Posterior vena cava (tissue), 2 donors: ENCODE data around the gene PSD. TPM values are rescaled to one million over a fixed set of nuclear protein-coding genes. Genes with fewer than 3 reads are reported as not detected.
"Not testable (repeated sequence)": the region's sequence is repeated elsewhere in the genome, so short reads cannot be mapped to it uniquely, and the experiment has no call there.

Experiments used
- DNase-seq: peaks from one replicate; pipeline ENCODE4 v3.0.0-alpha.2; 2020; ENCODE audit warnings: low spot score
- intact Hi-C, 2 donors: fragments of 100-400 bp; cut with DNase I; formaldehyde crosslinking; loops; one replicate each; pipeline versions ENCODE4 v1.14.1 to v1.14.2; 2022 to 2023
- long read RNA-seq, 2 donors: library from polyadenylated mRNA; unstranded; transcript quantifications; one replicate each; pipeline ENCODE4 v2.0.0, GENCODE V29; 2020 to 2021
- total RNA-seq, 2 donors: library from RNA; stranded (reverse); fragmentation: NEBNext Ultra II Directional; extraction: Animal tissue kit (Norgen Biotek cat#: 25700); gene quantifications; one replicate each; pipeline ENCODE4 v1.2.1, GENCODE V29; 2021
- donor health status: DM: yes; HTN: yes; CAD: no.
- donor health status: DM: yes; HTN: yes; CAD: no.

The PSD gene
- under 1 TPM; 0.24 to 0.83 TPM for total RNA-seq
- long read RNA-seq, donor 1, result 0 reads
- long read RNA-seq, donor 2, partial matches to known transcripts, result 0 of 4 reads
- long read RNA-seq, donor 2, other reads (novel, unspliced or antisense), result 4 of 4 reads

DNA sequence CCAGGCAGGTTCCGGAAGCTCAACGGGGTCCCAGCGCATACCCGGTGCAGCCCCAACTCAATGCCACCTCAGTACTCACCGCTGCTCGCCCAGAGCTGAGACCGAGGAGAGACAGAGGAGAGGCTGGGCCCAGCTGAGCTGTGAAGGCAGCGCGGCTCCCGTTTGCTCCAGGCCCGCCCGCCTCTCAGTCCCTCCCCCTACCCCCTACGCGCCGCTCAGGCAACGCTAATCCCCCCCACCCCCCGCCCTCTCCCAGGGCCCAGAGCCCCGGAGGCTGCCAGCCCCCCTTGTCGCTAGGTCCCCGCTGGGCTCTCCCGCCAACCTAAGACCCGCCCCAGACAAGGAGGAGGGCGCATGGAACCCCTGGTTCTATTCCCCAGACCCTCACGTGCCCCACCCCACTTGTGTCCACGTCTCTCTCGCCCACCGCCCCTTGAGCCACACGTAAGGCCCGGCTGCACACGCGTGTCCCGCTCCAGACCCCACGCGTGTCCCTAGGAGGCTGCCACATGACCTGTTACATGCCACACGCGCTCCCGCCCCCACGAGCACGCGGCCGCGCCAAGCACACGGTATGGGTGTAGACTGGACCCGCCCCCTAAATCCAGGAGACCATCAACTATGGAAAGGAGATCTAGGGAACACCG is at the start of gene PSD:
Gene PSD (minus strand): TSS at position 164 of the 647 bp plus-strand sequence. CDS start 1,747 bp downstream, outside the sequence.
- intact Hi-C loops, result no loop called here
- no peak for DNase-seq

DNA sequence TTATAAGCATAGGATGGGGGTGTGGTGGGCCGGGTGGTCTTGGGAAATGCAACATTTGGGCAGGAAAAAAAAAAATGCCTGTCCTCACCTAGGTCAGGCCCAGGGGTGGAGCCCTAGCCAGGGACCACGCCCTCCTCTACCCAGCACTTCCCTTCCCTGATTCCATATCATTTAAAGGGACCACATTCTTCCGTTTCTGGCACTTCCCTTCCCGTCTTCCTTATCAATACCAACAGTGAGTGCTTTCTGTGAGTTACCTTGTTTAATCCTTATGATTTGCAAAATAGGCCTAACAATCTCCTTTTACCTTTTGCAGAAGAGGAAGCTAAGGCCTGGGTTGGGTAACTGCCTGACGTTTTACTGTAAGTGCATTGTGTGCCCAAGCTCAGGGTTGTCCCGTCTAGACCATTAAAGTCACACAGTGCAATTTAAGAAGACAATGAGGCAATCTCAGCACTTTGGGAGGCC is 49.4 kb upstream of the PSD start:
- intact Hi-C loops, result no loop called here
- no peak for DNase-seq

DNA sequence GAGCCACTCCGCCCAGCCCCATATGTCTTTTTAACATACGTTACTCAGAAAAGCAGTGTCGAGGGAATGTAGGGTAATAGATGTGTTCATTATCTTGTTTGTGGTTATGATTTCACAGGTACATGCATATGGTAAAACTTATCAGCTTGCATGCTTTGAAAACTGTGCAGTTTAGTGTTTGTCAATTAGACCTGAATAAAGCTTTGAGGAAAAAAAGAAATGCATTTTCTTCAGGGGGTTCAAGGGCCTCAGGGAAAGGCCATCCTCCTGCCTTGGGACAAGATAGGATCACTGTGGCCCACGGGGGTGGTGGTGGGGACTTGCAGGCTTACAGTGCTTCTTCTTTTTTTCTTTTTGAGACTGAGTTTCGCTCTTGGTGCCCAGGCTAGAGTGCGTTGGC is 48.7 kb upstream of the PSD start:
- no peak for DNase-seq
- intact Hi-C loops, result no loop called here

DNA sequence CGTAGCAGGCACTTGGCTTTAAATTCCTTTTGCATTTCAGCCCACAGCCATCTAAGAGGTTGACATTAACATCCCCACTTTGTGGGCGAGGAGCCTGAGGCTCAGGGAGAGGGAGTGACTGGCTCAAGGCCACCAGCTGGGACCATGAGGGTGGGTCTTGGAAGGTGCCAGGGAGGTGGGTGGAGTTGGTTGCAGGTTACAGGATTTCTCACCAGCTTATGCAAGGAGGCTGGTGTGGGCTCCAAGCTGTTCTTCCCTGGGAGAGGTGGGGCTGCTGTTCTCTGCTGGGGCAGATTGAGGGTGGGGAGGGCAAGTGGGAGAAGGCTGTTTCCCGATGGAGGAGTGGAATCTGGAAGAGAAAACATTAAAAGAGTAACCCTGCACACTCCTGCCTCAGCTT is 46.9 kb upstream of the PSD start:
- DNase-seq, result no peak
- intact Hi-C loops, result no loop called here

DNA sequence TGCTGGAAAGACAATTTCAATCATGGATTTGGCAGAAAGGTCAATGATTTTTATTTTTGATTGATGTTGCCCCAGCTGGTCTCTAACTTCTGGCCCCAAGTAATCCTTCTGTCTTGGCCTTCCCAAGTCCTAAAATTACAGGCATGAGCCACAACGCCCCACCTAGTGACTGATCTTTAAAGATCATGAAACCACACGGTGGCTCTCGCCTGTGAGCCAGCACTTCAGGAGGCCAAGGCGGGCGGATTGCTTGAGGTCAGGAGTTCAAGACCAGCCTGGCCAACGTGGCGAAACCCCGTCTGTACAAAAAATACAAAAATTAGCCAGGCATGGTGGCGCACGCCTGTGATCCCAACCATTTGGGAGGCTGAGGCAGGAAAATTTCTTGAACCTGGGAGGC is 45.4 kb upstream of the PSD start:
- no peak for DNase-seq
- intact Hi-C loops, result no loop called here

DNA sequence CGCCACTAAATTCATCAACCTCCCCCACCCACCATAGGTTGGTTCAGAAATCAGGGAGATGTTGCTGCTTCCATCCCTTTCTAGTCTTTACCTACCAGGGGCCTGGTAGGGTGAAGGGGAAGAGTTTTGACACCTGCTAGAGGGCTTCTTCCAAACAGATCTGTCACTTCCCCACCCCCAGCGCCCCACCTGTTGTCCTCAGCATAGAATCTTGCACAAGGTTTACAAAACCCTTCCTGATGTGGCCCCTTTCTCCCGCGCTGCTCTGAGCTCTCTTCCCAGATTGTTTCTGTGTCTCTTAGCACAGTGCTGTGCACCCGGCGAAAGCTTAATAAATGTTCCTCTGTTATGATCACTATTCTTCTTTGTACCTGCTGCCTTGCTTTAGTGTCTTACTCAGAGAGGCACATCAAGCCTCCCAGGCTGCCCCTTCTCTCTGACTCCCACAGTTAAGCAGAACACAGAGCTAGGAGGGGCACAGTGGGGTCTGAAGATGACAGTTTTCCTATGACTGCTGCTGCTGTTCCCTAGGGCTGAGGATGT is 44.0 kb upstream of the PSD start:
- intact Hi-C loops, result no loop called here
- no peak for DNase-seq

DNA sequence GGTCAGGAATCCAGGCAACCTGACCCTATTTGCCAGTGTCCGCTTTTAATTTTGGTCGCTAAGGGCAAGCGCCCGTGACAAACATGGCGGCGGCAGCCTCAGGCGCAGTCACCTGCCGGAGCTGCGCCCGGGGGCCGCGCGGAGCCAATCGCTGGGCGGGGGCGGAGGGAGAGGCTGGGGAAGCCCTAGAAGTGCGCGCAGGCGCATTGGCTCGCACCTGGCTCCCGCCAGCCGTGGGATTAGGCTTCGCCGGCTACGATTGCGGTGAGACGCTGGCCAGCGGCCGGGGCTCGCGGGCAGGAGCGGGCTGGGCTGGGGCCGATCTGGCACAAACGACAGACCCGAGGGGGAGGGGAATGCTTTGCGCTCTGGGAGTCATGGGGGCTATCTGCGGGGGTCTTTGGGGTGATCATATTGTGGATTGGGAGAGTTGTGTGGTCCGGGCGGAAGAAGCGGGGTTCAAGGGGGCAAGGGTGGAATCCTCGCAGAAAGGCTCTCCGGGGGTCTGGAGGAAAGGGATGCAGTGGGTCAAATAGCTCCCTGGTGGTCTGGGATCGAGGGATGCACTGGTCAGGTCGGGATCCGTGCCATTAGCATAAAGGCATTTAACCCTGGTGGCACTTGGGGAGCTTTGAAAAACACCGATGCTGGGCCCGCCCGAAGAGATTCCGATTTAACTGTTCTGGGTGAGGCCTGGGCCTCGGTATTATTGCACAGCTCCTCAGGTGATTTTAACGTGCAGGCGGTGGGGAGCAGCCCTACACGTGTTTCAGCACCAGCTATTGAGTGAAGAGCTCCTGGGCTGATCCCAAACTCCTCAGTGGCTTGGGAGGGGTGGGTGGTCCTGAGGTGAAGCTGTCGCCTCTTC is 42.8 kb upstream of the PSD start:
- DNase-seq, result peak; percentile 96
- intact Hi-C loops, result no loop called here

DNA sequence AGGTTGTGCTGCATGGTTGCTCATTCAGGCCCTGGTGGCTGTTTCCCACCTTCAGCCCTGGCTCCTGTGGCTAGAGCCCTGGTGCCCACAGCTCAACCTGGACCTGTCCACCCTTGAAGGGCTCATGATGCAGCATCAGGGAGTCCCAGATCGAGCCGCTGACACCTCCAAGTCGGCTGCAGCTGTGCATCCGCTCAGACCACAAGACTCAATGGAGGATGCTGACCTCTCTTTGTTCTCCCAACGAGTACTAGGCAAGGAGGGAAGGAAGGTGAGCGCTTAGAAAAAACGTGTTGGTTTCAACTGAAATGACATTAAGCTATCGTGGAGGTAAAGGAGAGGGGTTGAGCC is 42.2 kb upstream of the PSD start:
- no peak for DNase-seq
- intact Hi-C loops, result no loop called here

DNA sequence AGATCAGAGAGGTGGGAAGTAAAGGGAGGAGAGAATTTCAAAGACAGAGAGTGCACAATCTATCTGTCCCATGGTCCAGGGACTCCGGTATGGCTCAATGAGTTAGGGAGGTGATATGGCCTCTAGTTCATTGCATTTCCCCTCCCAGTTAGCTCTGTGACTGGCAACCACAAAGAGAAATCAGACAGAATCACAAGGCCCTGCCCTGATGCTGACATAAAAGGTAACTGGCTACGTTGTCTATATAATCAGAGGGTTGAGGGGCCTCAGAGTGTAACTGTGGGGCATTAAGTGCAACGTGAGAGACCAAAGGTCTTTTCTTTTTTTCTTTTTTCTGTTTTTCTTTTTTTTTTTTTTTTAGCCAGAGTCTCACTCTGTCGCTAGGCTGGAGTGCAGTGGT is 40.1 kb upstream of the PSD start:
- intact Hi-C loops, result no loop called here
- DNase-seq, result no peak

DNA sequence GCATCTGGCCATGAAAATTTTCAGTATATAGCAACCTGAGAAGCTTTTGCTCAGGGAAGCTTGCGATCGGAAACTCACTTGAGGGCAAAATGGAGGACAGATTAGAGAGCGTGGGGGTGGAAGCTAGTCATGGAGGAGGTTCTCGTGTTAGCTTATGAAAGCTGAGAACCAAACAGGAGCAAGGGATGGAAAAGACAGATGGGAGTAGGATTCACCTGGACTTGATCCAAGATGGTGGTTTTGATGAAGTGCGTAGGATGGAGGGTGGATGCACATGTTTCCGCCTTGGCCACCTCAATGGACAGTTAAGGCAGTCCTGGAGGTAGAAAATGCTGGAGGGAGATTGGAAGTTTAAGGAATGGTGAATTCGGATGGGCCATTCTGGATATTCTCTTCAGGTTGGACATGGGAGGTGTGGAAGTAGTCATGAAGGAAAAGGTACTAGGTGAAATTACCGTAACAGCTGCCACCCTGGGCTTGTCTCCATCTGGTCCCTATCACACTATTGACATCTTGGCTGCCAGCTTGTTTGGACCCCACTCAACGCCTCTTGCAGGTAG is 39.1 kb upstream of the PSD start:
- intact Hi-C loops, result no loop called here
- no peak for DNase-seq

DNA sequence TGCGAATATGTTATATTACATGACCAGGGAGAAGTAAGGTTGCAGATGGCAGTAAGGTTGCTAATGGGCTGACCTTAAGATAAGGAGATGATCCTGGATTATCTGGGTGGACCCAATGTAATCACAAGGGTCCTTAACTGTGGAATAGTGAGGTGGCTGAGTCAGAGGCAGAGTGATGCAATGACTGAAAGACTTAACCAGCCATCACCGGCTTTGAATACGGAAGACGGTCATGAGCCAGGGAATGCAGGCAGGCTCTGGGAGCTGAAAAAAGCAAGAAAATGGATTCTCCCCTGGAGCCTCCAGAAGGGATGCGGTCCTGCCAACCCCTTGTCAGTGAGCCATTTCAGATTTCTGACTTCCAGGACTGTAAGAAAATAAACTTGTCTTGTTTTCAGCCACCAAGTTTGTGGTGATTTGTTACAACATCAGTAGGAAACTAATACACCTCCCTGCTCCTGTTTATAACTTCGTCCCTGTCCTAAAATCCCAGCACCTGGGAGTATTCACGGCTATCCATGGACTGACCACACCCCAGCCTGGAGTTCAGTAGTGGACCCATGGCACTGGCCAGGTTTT is 37.4 kb upstream of the PSD start:
- intact Hi-C loops, result loop anchor here in 1 of 2 donors (2.0 kb wide), 1 partner anchor 33 kb away; no protein-coding TSS in a partner anchor
- no peak for DNase-seq

DNA sequence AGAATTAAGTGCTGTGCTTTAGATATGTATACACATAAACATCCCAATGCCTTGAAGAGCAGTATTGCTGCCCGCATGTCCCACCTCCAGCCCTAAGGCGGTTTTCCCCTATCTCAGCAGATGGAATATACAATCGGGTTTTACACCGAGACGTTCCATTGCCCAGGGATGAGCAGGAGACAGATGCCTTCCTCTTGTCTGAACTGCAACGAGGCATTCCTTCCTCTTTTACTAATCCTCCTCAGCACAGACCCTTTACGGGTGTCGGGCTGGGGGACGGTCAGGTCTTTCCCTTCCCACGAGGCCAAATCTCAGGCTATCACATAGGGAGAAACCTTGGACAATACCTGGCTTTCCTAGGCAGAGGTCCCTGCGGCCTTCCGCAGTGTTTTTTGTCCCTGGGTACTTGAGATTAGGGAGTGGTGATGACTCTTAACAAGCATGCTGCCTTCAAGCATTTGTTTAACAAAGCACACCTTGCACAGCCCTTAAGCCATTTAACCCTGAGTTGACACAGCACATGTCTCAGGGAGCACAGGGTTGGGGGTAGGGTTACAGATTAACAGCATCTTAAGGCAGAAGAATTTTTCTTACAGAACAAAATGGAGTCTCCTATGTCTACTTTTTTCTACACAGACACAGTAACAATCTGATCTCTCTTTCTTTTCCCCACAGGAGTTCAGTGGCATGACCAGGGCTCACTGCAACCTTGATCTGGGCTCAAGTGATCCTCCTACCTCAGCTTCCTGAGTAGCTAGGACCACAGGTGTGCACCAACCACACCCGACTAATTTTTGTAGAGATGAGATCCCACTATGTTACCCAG is 36.3 kb upstream of the PSD start:
- intact Hi-C loops, result loop anchor here in 1 of 2 donors (2.0 kb wide), 1 partner anchor 32 kb away; no protein-coding TSS in a partner anchor
- not testable (repeated sequence) for DNase-seq

DNA sequence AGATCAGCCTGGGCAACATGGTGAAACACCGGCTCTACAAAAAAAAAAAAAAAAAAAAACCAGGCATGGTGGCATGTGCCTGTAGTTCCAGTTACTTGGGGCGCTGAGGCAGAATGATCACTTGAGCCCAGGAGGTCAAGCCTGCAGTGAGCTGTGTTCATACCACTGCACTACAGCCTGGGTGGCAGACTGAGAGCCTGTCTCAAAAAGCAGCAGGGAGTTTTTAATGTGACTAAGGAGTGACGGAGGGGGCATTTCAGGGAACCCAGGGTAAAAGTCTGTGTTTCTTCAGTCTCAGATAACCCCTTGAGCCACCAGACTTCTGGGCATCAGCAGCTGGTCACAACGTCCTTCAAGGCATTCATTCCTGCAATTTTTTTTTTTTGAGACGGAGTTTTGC is 34.9 kb upstream of the PSD start:
- intact Hi-C loops, result no loop called here
- no peak for DNase-seq

DNA sequence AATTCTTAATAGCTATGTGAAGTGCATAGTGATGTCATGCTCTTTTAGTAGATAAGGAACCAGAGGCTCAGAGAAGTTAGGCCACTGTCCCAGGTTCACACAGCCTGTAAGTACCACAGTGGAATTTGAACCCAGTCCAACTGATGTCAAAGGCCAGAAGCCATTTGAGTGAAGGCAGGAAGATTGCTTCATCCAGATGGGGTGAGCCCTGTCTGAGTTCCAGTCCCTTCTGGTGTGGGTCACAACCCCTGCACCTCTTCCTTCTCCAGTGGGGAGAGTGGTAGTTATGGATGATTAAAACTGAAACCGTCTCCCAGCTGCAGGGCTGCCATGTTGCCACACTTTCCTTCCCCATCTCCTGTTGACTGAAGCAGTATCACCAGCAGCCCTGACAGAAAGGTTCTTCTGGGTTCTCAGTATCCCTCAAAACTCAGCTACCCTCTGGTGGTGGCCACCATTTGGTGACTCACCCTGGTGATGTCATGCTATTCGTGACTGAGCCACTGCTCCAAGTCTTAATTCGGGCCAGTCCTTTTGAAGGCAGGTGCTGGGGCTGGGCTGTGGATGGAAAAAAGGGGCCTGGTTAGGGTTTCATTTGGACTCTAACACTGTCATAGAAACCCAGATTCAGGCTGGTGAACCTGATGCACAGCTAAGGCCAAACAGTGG is 34.2 kb upstream of the PSD start:
- intact Hi-C loops, result no loop called here
- no peak for DNase-seq

DNA sequence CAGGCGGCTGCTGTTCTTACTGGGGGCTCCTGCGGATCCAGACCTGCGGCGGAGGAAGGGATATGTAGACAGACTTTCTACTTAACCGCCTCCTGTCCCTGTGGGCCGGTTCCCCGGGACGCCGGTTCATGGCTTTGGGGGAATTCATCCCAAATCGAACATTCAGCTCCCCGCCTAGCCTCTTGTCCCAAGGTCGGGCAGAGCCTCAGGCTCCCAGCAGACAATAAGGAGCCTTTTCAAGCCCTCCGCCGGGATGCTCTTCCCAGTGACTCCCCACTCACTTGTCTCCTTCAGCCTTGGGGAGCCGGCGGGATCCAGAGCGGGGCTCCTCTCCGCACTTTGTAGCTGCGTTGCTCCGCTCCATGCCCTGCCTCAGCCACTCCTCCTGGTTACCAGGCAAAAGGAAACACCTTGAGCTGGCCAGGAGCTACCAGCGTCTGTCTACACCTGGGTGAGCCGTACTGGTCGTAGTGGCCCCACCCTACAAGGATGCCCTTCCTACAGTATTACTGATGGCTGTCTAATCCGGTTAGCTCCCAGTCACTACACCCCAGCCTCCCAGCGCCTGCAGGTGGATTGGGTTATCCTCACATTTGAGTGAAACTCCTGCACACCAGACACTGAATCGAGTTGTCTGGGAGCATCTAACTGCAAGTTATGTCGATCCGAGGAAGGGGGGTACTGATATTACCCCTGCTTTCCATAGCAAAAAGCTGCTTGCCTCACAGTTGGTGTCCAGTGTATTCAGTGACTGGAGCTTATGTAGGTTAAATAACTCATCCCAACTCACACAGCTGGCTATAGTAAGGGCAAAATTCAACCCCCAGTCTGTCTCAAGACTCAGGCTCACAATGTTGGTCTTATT is 32.8 kb upstream of the PSD start, which contains the start of gene C10orf95:
Gene C10orf95 (minus strand): TSS at position 439 of the 865 bp plus-strand sequence. CDS start 450 bp downstream, outside the sequence.
- intact Hi-C loops, result no loop called here
- DNase-seq, result no peak

DNA sequence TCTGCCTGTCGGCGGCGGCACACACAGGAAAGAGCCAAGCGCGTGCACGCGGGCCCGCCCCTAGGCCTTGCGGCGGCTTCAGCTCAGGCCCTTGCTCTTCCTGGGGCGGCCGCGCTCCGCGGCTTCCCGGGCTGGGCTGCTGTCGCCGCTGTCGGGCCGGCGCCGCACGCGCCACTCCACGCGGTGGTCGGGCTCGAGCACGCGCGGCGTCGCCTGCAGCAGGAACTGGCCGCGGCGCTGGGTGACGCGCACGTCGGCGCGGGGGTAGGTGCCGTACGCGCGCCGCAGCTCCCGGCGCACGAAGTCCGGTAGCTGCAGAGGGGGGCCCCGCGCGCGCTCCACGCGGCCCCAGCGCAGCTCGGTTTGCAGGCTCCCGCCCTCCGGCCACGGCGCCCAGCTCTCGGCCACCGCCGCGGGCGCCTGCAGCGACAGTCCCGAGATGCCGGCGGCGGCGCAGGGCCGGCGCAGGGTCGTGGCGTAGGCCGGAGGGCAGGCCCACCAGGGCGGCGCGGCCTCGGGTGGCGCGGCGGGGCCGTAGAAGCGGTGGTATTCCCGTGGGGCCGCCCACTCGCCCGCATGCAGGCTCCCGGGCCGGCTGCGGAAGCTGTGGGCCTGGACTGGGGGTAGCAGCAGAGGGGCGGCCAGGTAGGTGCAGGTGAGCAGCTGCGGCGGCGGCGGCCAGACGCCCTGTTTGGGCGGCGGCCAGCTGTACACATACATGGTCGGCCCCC is 32.0 kb upstream of the PSD start:
- peak; percentile 93 for DNase-seq
- intact Hi-C loops, result no loop called here

DNA sequence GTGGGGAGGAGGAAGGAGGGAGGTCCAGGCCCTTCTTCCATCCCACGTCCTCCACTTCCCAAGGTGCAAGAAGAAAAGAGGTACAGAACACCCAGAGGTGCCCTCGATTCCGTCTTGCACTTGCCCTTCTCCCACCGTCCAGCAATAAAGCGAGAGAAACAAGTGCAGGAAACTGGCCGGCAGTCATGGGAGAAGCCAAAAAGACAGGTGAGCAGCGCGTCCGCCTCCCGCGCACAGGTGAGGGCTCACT is 31.5 kb upstream of the PSD start:
- intact Hi-C loops, result no loop called here

More for the DNA sequence above, 31.5 kb upstream of the PSD start:
- DNase-seq, result no peak
